HG02943 (cell line): ENCODE data around the gene AQP5.

Source experiments
- ATAC-seq: cut with Tn5 transposase; IDR thresholded peaks from one replicate; pipeline ENCODE4 v1.9.1; 2021; ENCODE audit warnings: mild to moderate bottlenecking, low read depth, moderate library complexity; ENCODE audit not compliant: unreplicated experiment

AQP5 gene

GRCh38 chr12:49962861-49963765 lies 1.4 kb downstream of the AQP5 start:
- no peak for ATAC-seq

DNA sequence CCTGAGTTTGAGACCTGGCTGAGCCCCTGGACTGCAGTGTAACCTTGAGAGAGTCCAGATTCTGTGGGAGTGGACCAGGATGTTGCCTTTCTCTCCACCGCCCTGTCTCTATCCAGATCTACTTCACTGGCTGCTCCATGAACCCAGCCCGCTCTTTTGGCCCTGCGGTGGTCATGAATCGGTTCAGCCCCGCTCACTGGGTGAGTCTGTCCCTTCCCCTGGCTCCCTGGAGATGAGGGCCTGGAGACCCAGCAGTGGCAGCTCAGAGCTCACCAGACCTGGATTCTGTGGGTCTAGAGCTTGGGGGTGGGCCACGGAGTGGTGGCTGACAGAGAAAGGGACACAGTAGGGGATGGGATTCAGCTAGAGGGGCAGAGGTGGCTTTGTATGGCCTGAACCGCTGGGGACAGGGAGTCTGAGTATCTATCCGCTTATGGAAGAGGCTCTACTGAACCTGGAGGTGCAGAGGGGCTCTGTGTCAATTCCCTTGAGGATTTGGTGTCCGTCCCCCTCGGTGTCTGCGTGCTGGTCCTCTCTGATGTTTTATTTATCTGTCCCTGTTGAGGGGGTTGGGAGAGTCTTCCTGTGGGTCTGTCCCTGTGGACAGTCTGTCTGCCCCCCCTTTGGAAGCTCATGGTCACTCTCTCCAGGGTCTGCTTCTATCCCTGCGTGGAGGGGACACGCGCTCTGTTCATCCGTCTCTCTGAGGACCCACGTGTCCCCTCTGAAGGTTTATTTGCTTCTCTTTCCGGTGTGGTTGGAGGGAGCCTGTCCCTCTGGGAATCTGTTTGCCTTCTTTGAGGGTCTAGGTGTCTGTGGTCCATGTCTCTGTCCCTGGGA lies 2.5 kb downstream of the AQP5 start:
- no peak for ATAC-seq

- ATAC-seq: no peak
Measured at GRCh38 chr12:49964849-49965624, 3.4 kb downstream of the AQP5 start.

DNA sequence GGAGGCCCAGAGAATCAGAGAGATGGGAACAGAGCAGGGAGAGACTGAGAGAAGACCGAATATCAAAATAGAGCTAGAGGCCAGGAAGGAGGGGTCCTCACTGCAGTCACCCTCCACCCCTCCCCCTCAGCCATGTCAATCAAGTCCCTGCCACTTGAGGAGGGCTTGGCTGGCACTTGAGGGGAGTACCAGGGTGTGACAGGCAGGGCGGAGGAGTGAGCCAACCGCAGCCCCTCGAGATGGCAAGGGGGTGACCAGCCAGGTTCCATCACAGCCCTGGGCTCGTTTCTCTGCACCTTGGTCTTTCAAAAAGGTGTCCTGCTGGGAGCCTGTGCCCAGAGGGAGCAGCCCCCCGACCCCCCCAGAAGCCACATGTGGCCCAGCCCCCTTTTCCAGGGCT lies 4.2 kb downstream of the AQP5 start:
- ATAC-seq: no peak

- ATAC-seq: no peak
Measured at GRCh38 chr12:49966511-49967041, 4.9 kb downstream of the AQP5 start.

GRCh38 chr12:49967042-49967776 lies 5.5 kb downstream of the AQP5 start:
- ATAC-seq: peak; percentile 63

DNA sequence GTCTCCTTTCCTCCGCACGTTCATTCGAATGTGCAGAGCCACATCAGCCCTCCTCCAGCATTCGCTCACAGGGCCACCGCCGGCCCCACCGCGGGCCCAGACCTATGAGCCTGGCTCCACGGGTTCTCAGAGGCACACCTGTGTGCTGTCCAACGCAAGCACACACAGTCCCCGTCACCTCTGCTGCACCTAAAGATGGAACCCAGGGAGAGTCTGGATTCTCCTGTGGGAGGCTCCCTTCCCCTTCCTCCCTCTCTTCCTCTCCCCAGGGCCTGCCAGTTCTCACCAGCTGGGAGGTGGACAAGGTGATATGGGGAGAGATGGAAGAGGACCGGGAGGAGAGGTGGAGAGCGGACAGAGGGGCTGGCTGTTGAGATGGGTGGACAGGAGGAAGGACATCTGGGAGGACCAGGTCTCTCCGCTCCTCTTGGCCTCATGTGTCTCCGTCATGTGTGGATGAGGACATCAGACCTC lies 6.1 kb downstream of the AQP5 start:
- no peak for ATAC-seq

GRCh38 chr12:49968471-49968870 lies 6.8 kb downstream of the AQP5 start:
- no peak for ATAC-seq

- no peak for ATAC-seq
Measured at GRCh38 chr12:49969027-49969426, 7.4 kb downstream of the AQP5 start.

- ATAC-seq: no peak
Measured at GRCh38 chr12:49969651-49970429, 8.2 kb downstream of the AQP5 start.

DNA sequence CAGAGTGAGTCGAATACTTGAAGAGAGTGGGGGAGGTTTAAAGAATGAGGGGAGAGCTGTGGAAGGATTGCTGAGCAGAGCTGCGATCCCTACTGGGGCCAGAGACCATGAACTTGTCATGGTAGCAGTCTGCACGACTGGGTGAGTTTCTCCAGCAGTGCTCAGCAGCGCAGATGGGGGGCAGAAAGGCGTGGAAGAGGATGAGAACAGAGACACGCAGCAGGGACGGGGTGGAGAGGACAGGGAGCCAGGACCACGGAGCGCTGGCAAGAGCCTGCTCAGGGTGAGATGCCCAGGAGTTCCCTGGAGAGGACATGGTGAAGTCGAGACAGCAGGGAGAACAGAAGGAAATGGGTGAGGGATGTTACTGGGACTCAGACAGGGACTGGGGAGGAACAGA lies 9.0 kb downstream of the AQP5 start:
- ATAC-seq: no peak

DNA sequence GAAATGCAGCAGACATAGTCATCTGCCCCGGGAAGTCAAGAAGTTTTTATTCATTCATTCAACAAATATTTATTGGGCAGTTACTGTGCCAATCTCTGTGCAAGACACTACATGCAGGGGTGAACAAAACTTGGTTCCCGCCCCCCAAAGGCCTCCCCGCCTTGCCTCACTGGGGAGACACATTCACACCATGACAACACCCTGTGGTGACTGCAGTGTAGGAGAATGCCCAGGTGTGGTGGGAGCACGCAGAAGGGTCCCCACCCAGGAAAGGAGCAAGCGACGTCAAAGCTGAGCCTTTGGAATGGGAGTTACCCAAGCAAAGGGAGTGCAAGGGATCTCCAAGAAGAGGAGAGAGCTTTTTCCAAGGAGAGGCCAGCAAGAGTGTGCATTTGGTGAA lies 9.5 kb downstream of the AQP5 start:
- ATAC-seq: no peak

DNA sequence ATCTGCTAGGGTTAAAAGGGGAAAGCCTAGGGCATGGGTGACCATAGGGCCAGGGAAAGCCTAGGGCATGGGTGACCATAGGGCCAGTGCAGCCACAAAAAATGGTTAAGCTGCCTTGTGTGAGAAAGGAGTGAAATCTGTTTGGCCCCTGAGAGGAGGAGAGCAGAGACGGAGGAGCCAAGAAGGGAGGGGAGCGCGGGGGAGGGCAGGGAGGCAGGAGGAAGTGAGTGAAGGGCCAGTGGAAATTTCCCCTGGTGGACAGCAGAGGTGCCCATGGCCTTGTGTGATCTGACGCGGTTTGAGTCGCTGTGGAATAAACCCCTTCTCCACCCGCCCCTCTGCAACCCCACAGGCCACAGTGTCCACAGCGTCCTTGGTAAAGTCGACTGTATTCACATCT lies 10.5 kb downstream of the AQP5 start:
- ATAC-seq: no peak

DNA sequence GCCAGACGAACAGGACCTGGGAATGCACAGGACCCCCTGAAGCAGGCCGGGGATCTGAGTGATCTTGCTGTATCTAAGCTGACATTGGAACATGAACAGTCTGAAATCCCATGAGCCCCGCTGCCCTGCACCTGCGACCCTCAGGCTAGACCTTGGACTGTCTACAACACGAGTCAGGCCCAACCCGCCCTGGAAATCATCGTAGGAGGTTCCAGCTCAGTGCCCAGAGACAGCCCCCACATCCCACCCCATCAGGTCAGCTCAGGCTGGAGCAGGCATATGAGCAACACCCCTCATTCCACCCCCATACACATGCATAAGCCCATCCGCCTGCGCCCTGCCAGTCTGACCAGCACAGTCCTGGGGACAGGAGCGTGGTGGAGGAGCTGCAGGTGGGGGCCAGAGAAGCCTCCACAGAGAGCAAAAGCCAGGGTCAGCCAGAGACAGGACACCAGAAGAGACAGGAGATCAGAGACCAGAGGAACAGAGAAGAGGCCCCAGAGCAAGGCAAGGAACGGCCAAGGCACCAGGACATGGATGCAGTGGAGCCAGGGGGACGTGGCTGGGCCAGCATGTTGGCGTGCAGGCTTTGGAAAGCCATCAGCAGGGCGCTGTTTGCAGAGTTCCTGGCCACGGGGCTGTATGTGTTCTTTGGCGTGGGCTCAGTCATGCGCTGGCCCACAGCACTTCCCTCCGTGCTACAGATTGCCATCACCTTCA lies 11.1 kb downstream of the AQP5 start, which contains the start of gene AQP6:
TSS of gene AQP6 (plus strand) at position 307 of the 720 bp plus-strand sequence. CDS start at position 534, 227 bp downstream.
- no peak for ATAC-seq

GRCh38 chr12:49973361-49973830 lies 11.7 kb downstream of the AQP5 start:
- no peak for ATAC-seq

DNA sequence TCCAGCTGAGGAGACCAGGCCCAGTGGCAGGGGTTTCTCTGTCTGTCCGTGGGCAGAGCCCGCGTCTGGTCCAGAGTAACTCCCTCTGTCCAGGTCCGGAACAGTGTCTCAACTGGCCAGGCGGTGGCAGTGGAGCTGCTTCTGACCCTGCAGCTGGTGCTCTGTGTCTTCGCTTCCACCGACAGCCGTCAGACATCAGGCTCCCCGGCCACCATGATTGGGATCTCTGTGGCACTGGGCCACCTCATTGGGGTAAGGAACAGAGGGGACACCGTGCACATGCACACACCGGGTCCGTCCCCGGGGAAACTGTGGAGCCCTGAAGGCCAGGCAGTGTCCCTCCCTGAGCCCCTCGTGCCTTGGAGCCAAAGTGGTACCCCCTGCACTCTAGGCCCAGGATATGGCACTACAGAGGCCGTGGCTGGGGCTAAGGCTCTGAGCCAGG lies 12.6 kb downstream of the AQP5 start:
- ATAC-seq: no peak

DNA sequence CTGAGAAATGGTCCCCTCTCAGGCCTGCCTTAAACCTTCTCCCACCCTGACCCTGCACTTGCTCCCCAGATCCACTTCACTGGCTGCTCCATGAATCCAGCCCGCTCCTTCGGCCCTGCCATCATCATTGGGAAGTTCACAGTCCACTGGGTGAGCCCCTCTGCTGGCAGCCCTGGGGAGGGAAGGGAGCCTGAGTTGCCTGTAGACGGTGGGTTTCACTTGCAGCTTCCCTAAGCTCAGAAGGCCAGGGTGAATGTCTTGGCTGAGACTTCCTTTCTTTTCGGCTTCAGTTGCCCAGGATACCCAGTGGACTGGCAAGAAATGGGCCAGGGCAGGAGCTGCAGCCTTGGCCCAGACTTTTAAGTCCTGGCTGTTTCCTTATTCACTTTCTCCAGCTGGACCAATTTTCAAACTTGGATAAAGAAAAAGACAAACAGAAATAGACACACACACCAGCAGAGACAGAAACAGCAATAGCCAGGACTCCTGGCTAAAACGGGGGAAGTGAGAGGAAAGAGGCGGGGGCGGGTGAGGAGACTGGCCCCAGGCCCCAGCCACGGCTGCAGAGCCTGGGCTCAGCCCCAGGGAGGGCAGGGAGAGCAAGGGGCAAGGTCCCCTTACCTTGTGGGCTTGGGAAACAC lies 13.1 kb downstream of the AQP5 start:
- no peak for ATAC-seq
